HG03064 (cell line): ENCODE measurements around the gene FPR1.
"Not testable (repeated sequence)": the region's sequence is repeated elsewhere in the genome, so short reads cannot be mapped to it uniquely, and the experiment has no call there.

Experiments
- ATAC-seq: cut with Tn5 transposase; IDR thresholded peaks from one replicate; pipeline ENCODE4 v1.9.1; 2021; ENCODE audit warnings: low read depth; ENCODE audit not compliant: unreplicated experiment

The FPR1 gene

DNA sequence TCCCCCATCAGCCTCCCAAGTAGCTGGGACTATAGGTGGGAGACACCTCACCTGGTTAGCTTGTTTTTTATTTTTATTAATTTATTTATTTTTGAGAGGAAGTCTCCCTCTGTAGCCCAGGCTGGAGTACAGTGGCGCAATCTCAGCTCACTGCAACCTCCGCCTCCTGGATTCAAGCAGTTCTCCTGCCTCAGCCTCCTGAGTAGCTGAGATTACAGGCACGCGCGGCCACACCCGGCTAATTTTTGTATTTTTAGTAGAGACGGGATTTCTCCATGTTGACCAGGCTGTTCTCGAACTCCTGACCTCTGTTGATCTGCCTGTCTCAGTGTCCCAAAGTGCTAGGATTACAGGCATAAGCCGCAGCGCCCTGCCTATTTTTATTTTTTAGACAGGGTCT, 13.2 kb downstream of the FPR1 start:
- ATAC-seq: not testable (repeated sequence)

DNA sequence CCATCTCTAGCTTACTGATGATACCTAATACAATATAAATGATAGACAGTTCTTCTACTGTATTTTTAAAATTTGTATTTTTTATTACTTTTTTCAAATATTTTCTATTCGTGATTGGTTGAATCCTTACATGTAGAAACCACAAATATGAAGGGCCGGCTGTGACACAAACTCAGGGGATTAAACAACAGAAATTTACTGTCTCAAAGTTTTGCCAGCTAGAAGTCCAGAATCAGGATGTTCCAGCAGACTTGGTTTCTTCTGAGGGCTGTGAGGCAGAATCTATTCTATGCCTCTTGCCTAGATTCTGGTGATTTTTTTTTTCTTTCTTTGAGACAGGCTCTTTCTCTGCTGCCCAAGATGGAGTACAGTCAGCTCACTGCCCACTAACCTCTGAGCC, 13.8 kb downstream of the FPR1 start:
- no peak for ATAC-seq

DNA sequence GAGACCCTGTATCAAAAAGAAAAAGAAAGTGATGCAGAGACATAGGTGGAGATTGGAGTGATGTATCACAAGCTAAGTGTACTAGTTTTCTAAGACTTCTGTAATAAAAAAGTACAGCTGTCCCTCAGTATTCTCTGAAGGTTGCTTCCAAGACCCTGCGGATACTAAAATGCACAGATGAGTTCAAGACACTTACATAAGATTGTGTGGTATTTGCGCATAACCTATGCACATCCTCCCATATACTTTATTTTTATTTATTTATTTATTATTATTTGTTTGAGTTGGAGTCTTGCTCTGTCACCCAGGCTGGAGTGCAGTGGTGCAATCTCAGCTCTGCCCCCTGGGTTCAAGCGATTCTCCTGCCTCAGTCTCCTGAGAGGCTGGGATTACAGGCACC, 14.3 kb downstream of the FPR1 start:
- ATAC-seq: no peak

DNA sequence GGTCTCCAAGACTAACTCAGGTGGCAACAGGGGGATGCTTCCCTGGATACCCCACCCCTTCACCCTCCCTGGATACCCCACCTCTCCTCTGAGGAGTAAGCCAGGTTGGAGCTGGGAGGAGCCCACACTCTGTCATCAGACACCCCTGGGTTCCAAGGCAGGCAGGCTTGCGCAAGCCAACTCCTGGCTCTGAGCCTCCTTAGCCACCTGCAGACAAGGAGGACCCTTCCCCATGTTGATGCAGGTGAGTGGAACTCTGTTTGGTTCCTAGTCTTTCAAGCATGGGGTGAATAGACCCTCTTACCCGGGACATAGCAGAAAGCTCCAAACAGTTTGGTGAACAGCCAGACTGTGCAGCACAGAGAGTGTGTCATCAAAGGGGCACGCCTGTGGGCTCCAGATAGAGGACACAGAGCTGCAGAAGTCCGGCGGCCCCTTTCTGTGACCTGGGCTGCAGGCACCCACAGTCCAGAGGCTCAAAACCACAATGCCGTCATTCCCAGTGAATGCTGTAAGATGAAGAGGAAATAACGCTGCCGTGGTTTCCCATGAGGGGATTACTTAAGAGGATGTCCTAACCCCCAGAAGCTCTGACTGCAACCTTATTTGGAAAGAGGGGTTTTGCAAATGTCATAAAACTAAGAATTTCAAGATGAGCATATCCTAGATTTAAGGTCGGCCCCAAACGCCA, 15.8 kb downstream of the FPR1 start:
- no peak for ATAC-seq

DNA sequence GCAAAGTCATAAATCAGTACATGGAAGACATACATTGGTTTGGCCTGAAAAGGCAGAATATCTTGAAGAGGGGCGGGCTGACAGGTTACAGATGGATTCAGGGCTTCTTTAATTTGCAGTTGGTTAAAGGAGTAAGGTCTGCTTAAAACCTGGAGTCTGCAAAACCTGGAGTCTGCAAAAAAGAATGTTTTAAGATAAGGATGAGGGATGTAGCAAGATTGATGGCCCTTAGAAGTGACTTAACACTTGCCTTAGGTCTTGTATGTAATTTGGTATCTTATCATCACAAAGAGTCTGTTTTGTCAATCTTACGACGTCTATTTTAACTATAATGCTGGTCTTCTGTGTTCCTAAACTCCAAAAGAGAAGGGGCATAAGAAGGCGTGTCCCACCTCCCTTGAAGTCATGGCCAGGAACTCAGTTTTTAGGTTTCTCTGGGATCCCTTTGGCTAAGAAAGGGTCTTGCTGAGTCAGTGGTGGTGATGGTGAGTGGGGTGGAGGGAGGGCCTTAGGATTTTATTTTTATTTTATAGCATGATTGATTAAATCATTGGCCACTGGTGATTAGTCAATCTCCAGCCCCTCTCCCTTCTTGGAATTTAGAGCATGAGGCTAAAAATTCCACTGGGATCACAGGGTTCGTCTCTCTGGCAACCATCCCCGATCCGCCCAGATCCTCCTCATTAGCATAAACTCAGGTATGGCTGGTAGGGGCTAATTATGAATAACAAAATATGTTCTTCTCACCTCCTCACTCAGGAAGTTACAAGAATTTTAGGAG, 17.7 kb downstream of the FPR1 start:
- ATAC-seq: no peak

DNA sequence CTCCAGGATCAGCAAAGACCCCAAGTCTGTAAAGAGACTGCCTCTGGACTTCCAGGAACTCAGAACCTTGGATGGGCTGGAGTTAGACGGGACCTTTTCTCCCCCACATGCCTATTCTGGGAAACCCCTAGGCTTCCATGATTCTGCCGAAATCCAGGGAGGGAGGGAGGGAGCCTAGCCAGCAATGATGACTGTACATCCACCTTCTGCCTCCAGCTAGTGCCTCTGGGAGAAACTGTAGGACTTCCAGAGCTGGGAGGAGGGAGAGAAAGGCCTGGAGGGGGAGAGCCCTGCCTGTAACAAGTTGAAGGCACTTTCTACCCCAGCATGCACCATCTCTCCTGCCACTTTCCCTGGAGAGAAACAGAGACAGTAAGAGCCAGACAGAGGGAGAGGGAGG, 21.9 kb downstream of the FPR1 start:
- no peak for ATAC-seq

DNA sequence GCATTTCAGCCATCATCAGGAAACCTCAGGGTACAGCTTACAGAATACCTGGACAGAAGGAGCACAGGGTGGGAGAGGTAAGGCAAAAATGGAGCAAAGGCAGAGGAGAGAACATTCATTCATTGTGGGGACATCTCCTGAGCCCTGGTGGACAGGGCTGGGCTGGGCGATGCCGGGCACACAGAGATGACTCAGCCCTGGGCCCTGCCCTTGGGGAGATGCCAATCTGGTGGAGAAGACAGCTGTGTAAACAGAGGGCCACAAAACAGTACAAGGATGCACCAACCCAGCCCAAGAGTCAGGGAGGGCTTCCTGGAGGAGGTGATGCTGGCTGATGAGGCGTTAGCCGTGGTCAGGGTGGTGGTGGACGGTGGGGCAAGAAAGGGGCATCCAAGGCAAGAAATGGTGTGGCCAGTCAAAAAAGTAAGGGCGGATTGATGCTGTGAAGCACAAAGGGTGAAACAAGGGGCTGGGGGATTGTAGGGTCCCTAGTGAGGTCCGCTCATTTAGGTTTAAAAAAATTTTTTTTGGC, 24.3 kb downstream of the FPR1 start:
- ATAC-seq: no peak

DNA sequence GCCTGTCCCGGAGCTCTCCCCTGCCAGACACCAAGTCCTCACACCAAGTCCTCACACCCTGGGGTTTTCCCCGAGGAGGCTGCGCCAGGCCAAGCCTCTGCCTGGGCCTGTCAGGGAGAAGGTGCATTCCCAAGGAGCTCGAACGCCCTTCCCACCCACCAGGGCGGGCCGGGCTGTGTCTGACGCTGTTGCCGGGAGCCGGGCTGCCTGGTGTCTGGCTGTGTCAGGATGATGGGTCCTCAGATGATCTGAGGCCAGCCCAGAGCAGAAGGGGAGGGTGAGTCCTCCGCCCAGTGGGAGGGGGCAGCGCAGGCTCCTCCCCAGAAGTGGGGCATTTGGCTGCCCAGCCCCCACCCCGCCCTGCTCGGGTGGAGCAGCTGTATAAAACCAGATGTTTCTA, 25.6 kb downstream of the FPR1 start:
- no peak for ATAC-seq

DNA sequence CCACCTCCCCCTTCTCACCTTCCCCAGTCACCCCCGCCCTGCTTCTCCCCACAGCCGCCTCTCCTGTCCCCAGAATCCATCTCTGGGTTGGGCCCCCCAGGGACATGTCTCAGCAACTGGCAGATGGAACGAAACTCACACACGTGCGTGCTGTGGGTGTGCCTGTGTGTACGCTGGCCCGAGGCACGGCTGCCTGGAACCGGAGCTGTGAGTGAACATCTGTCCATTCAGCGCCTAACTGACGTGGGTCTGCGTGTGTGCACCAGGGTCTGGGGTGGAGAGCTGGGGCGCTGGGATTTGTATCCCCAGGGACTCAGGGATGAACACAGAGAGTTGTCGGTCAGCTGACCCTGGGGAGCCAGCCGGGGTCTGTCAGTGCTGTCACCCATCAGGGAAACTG, 27.1 kb downstream of the FPR1 start:
- ATAC-seq: no peak

DNA sequence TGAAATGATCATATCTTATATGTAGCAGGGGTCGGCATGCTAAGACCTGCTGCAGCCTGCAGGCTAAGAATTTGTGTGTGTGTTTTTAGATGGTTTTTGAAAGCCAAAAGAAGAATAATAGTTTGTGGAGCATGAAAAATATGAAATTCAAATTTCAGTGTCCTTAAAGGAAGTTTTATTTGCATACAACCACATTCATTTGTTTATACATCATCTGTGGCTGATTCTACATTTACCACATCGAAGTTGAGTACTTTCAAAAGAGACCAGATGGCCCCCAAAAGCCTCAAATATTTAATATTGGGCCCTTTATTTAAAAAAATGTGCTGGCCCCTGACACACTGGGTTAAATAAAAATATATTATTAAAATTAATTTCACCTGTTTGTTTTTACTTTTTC, 29.2 kb downstream of the FPR1 start:
- ATAC-seq: no peak

DNA sequence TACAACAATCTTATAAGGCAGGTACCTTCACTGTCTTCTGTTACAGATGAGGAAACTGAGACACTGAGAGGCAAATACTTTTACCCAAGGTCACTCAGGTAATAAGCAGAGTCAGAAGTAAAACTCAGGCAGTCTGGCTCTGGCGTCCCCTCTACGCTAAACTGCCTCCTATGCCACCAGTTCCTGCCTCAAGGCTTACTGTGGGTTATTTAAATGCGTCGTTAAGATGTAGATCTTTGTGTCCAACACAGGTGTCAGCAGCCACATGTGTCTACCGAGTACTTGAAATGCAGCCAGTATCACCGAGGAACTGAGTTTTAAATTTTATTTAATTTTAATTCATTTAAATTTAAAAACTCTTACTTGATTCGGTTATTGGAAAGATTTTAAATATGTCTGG, 29.8 kb downstream of the FPR1 start:
- ATAC-seq: no peak

DNA sequence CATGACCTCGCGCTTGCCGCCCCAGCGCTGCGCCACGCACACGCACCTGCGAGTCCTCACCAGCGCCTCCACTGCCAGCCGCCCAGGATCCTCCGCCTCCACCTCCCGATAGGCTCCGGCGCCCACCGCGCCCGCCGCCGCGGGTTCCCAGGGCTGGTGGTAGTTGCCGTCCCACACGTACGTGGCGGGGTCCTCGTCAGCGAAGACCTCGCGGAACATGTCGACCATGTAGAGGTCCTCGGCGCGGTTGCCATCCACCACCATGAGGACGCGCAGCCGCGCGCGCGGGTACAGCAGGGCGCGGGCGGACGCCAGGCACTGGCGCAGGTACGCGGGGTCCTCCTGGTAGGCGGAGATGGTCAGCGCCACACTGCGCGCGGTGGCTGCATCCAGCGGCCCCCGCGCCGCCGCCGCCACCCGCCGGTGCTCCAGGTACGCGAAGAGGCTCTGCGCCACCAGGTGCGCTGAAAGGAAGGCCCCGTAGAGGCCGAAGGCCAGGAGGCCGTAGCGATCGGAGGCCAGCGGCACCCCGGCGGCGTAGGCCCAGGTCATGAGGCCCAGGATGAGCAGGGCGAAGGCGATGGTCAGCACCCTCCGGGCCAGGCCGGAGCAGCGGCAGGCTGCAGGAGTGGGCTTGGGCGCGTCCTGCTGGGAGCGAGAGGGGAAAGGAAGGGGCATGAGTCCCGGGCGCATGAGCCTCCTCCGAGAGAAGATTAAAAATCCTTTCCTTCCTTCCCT, 32.3 kb downstream of the FPR1 start:
- ATAC-seq: no peak

DNA sequence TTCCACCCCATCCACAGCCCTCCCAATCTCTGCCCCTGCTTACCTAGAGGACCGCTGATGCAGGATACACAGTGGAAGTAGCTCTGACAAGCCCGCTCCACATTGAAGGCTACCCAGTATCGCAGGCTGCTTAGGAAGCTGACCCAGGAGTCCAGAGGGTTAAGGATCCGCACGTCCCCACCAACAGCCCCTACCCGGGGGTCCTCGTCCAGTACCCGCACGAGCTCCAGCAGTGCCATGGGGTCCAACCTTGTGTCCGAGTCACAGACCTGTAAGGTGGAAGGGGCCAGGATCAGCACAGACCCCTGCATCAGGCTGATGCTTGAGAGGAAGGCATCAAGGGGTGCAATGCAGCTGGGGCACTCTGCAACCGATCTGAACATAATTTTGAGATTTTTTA, 34.8 kb downstream of the FPR1 start:
- no peak for ATAC-seq

DNA sequence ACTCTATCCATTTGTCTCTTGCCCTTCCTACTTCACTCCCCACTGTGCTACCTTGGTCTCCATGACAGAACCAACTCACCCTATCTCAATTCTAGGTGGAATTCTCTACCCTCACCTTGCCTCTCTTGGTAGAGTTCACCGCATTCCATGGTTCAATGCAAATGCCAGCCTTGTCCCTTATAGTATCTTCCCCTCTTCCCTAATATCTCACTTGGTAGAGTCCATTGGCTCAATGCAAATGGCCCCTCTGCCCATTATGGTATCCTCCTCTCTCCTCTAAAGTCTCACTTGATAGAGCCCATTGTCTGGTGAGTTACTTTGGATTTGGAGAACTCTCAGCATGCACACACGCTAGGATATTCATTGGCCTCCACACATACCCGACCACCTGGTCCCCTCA, 35.8 kb downstream of the FPR1 start:
- no peak for ATAC-seq

DNA sequence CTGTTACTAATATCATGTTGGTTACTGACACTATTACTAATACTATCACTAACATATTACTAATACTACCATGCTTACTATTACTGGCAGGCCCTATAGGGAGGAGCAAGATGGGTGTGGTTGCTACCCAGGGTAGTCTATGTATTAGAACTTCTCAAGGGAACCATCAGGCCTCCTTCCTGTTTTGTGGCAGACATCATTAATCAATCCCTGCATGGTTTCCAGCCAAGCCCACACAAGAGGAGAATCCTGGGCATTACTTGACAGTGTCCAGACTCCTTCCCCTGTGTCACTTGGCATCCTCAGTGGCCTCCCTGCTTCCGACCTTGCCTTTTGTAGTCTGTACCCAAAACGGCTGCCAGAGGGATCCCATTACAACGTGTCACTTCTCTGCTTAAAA, 36.8 kb downstream of the FPR1 start:
- no peak for ATAC-seq

DNA sequence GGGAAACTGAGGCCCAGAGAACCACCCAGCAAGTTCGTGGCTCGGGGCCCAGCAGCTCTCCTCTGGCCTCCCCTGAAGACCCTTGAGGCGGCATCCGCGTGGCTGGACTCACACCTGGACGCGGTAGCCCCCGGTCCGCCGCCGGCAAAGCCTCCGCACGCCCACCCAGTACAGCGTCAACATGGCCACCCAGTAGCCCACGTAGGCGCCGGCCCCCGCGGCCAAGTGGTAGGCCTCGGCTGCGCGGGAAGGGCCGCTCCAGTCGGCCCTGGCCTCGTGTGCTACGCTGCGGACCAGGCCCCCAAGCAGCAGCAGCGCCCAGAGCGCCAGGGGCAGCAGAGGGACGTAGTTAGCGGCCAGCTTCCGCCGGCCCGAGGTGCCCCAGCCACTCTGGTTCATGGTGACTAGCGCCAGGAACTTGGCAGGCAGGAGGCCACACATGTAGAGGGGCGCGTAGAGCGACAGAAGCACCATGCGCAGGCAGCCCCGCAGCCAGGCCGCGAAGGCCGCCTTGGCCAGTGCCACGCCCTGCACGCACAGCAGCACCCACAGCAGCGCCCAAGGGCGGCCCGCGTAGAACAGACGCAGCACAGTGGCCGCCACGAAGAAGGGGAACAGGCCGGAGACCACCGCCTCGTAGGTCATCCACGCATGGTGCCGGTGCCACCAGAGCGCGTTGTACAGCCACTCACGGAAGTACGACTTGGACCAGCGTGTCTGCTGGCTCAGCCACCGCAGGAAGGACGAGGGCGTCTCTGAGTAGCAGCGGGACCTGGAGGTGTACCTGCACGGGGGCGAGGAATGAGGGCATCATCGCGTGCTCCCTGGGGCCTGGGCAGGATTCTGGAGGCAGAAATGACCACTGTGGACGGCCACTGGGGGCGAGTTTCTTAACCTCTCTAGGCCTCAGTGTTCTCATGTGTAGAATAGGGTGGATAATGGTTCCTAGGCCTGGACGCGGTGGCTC, 38.1 kb downstream of the FPR1 start:
- ATAC-seq: no peak

DNA sequence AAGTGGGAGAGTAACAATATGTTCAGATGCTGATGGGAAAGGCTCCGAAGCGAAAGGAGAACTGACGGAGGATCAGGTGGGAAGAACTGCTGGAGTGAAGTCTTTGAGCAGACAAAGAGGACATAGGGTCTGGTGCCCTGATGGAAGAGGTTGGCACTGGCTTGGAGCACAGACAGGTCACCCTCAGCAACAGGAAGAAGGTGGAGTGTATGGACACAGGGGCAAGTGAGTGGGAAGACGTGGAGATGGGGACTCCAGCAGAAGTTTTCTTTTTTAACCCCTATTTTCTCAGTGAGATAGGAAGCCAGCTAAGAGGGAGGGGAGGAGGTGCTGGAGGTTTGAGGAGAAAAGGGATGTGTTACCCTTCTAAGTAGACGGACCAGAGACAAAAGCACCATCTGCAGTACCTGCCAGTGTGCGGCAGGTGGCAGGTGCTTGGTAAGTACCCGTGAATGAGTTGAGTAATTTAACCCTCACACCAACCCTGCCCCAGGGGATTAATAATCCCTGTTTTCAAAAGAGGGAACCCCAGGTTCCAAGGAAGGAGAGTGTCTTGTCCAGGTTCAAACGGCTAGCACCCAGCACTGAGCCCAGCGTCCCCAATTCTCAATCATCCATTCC, 39.1 kb downstream of the FPR1 start:
- no peak for ATAC-seq

DNA sequence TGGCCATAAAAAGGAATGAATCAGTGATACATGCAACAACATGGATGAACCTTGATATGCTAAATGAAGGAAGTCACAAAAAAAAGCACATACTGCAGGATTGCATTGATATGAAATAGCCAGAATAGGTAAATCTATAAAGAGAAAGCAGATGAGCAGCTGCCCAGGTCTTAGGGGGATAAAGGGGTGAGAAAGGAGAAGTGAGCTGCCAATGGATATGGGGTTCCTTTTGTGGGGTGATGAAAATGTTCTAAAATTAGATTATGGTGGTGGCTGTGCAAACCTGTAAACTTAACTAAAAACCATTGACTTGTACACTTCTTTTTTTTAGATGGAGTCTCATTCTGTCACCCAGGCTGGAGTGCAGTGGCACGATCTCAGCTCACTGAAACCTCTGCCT, 40.0 kb downstream of the FPR1 start:
- ATAC-seq: no peak

DNA sequence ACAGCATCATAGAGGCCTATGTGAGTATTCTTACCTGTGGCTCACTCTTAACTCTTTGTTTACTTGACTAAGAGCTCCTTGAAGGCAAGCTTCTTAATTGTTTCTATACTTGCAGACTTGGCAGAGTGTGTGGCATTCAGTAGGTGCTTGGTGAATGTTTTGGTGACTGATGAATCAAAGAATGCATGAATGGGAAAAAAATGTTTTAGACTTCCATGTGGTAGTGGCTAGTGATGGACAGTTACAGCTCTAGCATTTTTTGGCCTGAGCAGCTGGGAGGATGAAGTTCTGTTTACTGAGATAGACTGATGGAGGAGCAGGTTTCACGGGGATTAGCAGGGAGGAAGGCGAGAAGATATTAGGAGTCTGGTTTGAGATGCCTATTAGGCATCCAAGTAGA, 41.5 kb downstream of the FPR1 start:
- no peak for ATAC-seq

DNA sequence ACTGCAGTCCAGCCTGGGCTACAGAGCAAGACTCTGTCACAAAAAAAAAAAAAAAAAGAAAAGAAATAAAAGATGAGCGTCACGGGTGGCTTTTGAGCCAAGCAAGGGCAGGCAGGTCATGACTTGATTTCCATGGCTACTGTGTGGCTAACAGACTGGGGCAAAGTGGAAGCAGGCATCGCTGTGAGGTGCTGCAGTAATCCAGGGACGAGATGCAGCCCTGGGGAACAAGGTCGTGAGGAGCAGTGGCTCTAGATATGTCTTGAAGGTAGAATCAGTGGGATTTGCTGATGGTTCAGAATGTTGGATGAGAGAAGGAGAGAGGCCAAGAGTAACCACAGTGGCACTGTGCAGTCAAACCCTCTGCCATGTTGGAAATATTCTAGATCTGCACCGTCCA, 42.1 kb downstream of the FPR1 start:
- no peak for ATAC-seq
